Lung (tissue), 12 donors: ENCODE results near the gene RPS18. TPM values are rescaled to one million over a fixed set of nuclear protein-coding genes. Genes with fewer than 3 reads are reported as not detected.

Experiments used
- ATAC-seq: fragments of 200-7000 bp; cut with Tn5 transposase; one replicate; pipeline ENCODE4 v1.9.1; 2020; ENCODE audit warnings: moderate number of reproducible peaks; ENCODE audit not compliant: insufficient read depth, low FRiP score
- DNase-seq, 3 donors: peaks; one replicate each; pipeline ENCODE4 v3.0.0-alpha.2; 2013 to 2017
- H3K27ac ChIP-seq, 2 donors: one replicate each; pipeline ENCODE4 v1.5.1; 2013; ENCODE audit warnings: mild to moderate bottlenecking in 2 of 2, moderate library complexity in 2 of 2, control low read depth in 1 of 2, inconsistent platforms in 1 of 2, low read depth in 1 of 2, low read length in 1 of 2
- H3K27me3 ChIP-seq, 3 donors: one replicate each; pipeline ENCODE4 v1.5.1; 2013; ENCODE audit warnings: low read length in 2 of 3; ENCODE audit not compliant: control insufficient read depth in 3 of 3, insufficient read depth in 3 of 3
- H3K36me3 ChIP-seq, 4 donors: one replicate each; pipeline ENCODE4 v1.5.1; 2013; ENCODE audit warnings: low read length in 4 of 4, mild to moderate bottlenecking in 1 of 4, moderate library complexity in 1 of 4; ENCODE audit not compliant: control insufficient read depth in 4 of 4, insufficient read depth in 4 of 4
- H3K4me1 ChIP-seq, 5 donors: one replicate each; pipeline ENCODE4 v1.5.1; 2013; ENCODE audit warnings: low read length in 5 of 5, mild to moderate bottlenecking in 2 of 5, moderate library complexity in 1 of 5; ENCODE audit not compliant: control insufficient read depth in 5 of 5, insufficient read depth in 5 of 5
- H3K4me3 ChIP-seq: one replicate; pipeline ENCODE4 v1.5.1; 2013; ENCODE audit warnings: mild to moderate bottlenecking, control low read depth, moderate library complexity
- H3K9ac ChIP-seq, 2 donors: one replicate each; pipeline ENCODE4 v1.5.1; 2013; ENCODE audit warnings: low read length in 2 of 2, control low read depth in 1 of 2; ENCODE audit not compliant: insufficient read depth in 1 of 2
- H3K9me3 ChIP-seq, 4 donors: one replicate each; pipeline ENCODE4 v1.5.1; 2013; ENCODE audit warnings: low read length in 3 of 4, mild to moderate bottlenecking in 1 of 4, moderate library complexity in 1 of 4; ENCODE audit not compliant: control insufficient read depth in 4 of 4, insufficient read depth in 3 of 4
- CTCF ChIP-seq: IDR thresholded peaks from 2 replicates; pipeline ENCODE4 v1.5.1; 2012; ENCODE audit warnings: mild to moderate bottlenecking; ENCODE audit errors: control extremely low read depth, extremely low read depth
- WGBS, 2 donors: extraction: QIAGEN DNeasy Blood & Tissue Kit; methylation state at CpG; one replicate each; pipeline ENCODE4 v1.1.7; 2013; 5-methylcytosine and 5-hydroxymethylcytosine counted together
- polyA plus RNA-seq, 2 donors: library from polyadenylated mRNA; stranded (reverse); fragments of 200-250 nt; gene quantifications; one replicate each; pipeline ENCODE4 v1.2.1, GENCODE V29; 2013
- total RNA-seq, 2 donors: library from RNA; depleted of rRNA in 1 of 2; stranded (reverse); fragments of >200 nt in 1 of 2; gene quantifications; one replicate each; pipeline ENCODE4 v1.2.1, GENCODE V29; 2014 to 2021
- donor health status: control.
- donor health status: control.
- donor health status: Bipolar disorder and iron deficiency.
- donor health status: healthy.
- donor health status: DM: yes; HTN: yes; CAD: no.

The RPS18 gene
- total and polyA plus RNA-seq, 4 donors, result 1,324 to 8,495 (median 2,994) TPM

DNA sequence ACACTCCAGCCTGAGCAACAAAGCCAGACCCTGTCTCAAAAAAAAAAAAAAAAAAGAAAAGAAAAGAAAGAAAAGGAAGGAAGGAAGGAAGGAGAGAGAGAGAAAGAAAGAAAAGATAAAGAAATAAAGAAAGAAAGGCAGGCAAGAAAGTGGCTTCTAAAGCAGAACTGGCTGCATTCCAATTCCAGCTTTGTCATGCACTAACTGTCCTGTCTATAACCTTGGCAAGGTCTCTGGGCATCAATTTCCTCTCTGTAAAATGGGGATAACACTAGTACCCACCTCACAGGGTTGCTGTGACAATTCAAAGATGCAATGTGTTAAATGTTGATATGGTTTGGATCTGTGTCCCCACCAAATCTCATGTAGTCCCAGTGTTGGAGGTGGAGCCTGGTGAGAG is 35.5 kb upstream of the RPS18 start:
- no peak for TF ChIP-seq CTCF
- H3K4me3 ChIP-seq, result no peak overlapping the region
- H3K27me3 ChIP-seq, result peaks cover 0 to 3% (median 0%) of the 10 kb centered on the region in 3 donors
- no peak for DNase-seq
- no peak overlapping the region for H3K9ac ChIP-seq
- ATAC-seq, result no peak
- H3K36me3 ChIP-seq, result no peaks in the 10 kb centered on the region
- no peaks in the 10 kb centered on the region for H3K4me1 ChIP-seq
- H3K27ac ChIP-seq, result no peak overlapping the region
- H3K9me3 ChIP-seq, result no peaks in the 10 kb centered on the region

- no peak for DNase-seq
- Histone ChIP-seq H3K36me3 (no peaks in the 10 kb centered on the region), H3K9ac (no peak overlapping the region), H3K4me1 (no peaks in the 10 kb centered on the region), H3K27ac (no peak overlapping the region), H3K27me3 (peaks cover 0 to 3% (median 0%) of the 10 kb centered on the region in 3 donors), H3K9me3 (no peaks in the 10 kb centered on the region), H3K4me3 (no peak overlapping the region)
- TF ChIP-seq CTCF, result no peak
- ATAC-seq, result no peak
- WGBS, 2 donors, result 85% methylated on average over 6 of the region's 6 CpGs
These were observed 35.0 kb upstream of the RPS18 start for GRCh38 chr6:33236852-33237251.

DNA sequence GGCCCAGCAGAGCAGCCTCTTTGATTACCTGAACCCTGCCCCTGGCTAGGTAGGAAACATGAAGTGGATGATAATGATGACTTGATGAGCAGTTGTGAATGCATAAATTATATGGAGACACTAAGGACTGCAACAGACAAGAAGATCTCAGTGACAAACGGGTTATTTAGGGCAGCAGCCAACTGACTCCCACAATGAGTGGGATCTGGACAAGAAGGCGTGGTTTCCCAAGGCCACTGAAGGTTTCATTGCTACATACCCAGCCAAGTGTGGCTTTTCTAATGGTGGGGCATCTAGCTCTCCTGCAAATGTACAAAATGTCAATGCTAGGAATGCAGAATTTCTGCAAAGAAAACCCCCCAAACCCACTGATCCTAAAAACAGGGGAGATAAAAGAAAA is 34.1 kb upstream of the RPS18 start:
- Histone ChIP-seq H3K4me3 (no peak overlapping the region), H3K27me3 (peaks cover 0 to 5% (median 0%) of the 10 kb centered on the region in 3 donors), H3K9me3 (no peaks in the 10 kb centered on the region), H3K4me1 (no peaks in the 10 kb centered on the region), H3K27ac (no peak overlapping the region), H3K9ac (no peak overlapping the region), H3K36me3 (no peaks in the 10 kb centered on the region)
- ATAC-seq (no peak), DNase-seq (no peak)
- 73 to 84% methylated on average over 2 of the region's 2 CpGs for whole genome bisulfite sequencing, 2 donors
- TF ChIP-seq CTCF, result no peak

DNA sequence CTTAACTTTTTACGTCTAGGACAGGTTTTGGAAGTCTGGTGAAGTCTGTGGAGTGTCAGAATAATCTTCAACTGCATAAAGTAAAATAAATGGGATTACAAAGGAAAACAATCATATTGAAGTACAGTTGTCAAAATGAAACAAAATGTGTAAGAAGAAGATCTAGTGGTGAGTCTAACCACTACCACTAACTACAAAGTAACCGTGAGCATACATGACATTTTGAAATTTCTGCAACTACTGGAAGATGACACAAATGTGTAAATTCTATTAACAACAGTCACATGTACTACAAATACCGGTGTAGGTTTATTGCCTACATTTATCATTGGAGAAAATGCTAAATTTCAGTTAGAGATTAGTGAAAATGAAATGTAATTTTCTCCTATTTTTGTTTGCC is 29.9 kb upstream of the RPS18 start:
- Histone ChIP-seq H3K27me3 (peaks cover 0 to 3% (median 0%) of the 10 kb centered on the region in 3 donors), H3K4me3 (no peak overlapping the region), H3K9me3 (no peaks in the 10 kb centered on the region), H3K36me3 (no peaks in the 10 kb centered on the region), H3K4me1 (no peaks in the 10 kb centered on the region), H3K9ac (no peak overlapping the region), H3K27ac (no peak overlapping the region)
- WGBS, 2 donors, result 51 to 53% methylated on average over 3 of the region's 3 CpGs
- DNase-seq, result no peak
- no peak for ATAC-seq
- TF ChIP-seq CTCF, result no peak
